Activated CD8-positive, alpha-beta memory T cell treated with anti-CD3 and anti-CD28 coated beads, Interleukin-2, amount 50 U/mL, for 4 hours (primary cell): ENCODE data around the gene CNTNAP5.

ENCODE experiments used
- DNase-seq: peaks from one replicate; pipeline ENCODE4 v3.0.0-alpha.2; 2020

The CNTNAP5 gene

DNA sequence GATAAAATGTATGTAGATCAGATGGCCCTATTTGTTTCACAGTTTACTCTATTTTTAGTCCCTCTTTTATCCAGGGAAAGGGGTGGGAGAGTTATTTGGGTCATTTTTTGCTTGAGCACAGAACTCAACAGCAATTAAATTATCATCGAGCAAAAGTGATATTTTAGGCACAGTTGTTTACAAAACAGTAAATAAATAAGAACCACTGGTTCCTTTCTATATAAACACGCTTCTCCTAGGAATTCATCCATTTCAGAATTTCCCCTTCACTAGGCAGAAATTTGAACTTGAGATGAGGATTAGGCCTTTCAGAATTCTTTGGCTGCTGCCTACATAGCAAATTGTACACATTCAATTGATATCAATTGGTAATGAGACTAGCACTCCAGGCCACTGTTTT lies 812.4 kb downstream of the CNTNAP5 start:
- no peak for DNase-seq

DNA sequence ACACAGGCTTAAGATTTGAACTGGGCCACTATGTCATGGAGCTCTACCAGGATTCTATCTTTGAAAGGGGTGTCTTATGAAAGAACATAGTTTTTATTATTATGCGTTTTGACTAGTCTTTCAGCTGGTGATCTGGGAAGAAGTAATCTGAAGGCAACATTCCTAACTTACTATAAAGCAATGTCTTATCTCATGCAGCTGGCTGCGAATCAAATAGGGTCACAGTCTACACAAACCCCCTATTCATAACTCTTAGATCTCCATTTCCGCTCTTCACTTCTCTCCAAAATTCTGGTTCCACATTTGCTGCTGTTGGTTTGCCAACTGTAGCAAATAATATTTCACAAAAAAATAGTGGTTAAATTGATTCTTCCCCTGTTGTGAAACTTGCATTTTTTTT lies 813.3 kb downstream of the CNTNAP5 start:
- DNase-seq = no peak

DNA sequence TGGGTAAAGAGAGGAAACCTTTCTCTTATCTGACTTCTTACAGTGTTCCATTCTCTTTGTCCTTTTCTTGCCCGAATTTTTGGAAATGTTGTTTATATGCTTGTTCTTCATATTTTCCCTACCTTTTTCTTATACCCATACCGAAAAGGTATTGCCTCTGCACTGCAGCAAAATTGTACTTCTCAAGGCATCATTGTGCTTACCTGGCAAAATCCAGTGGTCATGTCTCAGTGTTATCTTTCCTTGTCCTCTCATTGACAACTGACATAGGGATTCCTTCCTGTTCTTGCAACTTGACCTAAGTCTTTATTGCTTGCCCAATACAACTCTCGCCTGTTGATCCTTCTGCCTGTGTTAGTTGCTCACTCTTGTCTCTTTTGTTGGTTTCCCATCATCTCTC lies 842.2 kb downstream of the CNTNAP5 start:
- DNase-seq = no peak

DNA sequence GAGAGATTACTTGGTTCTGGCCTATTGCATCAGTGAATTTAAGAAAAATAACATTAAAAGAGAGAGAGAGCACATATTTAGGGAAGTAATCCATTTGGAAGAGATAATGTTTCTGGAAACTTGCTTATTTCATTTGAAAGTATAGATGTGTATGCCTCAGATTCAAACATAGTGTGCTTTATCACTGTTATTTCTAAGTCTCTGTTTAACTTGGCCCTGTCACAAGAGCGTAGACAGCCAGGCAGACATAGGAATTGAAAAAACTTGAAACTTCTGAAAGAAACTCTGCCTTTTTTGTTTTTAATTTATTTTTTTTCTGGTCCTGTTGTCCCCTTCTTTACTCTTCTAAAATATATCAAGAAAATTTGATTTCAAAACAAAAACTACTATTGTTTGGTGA lies 849.1 kb downstream of the CNTNAP5 start:
- DNase-seq = no peak

DNA sequence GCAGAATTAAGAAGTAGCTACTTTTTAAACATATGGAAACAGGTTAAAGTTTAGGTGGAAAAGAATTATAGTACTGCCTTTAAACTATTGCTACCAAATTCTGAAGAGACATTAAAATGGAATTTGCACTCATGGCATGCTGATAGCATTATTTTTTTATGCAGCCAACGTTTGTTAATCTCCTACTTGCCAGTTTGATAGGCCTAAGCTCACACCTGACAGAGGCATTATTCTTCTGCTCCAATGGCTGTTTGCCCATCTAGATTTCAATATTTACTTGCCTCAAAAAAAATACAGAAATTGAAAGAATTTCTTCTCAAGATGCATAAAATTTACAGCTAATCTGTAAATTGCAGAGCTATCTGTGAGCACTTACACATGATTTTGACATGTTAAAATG lies 849.6 kb downstream of the CNTNAP5 start:
- DNase-seq = no peak

DNA sequence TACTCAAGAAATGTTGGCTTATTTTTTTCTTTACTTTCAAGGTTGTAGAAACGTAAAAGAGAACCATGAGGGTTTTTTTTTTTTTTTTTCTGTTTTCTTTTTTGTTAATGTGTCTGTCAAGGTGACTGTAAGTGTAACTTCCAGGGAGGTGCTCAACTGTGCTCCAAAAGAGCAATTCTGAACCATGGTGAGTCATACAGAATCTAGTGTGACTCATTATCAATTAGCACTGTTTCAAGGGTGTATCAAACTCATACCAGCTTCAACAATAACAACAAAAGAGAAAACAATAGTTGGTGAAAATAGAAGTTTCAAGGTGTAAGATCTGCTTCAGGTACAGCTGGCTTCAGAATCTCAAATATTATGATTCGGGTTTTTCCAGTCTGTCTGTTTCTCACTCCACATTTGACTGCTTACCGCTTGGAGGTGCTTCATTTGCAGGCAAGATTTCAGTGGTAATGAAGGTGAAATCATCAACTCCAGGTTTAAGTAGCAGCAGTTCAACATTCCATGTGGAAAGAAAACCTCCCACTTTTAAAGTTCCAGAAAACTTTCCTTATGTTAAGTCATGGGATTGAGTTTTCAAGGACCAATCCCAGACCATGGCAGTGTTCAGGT lies 850.6 kb downstream of the CNTNAP5 start:
- DNase-seq = no peak

DNA sequence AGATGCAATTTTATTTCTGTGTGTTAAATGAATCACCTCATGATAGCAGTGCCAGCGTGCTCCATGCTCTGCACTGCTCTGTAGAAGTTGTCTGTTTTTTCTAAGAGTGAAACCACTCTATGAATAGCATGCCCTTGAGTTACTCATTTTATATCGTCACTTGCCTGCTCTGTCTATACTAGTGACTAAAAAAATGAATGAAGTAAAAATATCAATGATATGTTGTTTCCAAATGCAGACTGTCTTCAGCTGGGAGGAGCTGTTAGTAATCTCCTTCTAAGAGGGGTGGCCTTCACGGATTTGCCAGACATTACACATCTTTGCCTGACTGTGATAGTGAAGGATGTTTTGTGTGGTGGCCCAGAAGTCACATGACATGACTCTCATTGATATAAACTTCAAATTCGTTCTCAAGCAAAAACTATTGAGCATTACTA lies 852.1 kb downstream of the CNTNAP5 start:
- no peak for DNase-seq

DNA sequence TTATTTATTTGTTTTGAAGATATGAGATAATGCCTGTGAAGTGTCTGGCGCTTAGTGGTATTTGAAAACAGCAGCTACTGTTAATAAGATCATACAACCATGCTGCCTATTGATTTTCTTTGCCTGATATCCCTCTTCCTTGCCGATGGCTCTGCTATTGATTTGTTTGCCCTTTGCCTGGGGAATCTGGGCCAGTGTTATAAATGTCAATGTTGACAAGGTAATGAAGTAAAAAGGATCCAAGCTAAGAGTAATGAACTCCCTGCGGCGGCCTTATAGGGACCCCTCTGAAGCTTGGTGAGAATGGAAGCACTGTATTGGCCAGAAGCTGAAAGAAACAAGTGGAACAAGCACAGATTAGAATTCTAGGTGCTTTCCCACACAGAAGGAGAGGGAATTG lies 854.6 kb downstream of the CNTNAP5 start:
- no peak for DNase-seq

DNA sequence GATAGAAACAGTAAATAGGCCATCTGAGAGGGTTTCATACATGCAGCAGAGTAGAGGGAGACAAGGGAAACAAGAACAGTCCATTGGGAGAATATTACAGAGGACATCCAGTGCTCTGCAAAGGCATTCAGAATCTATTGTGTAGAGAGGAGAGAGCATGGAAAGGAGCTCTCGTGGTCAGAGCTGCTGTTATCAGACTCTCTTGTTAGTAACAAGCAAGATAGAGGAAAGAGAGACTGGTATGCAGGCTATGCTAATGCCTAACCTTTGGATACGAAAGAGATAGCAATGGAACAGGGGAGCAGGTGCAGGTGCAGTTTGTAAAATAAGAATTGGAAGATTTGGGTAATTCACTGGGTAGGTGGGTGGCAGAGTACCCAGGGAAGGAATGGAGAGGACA lies 855.9 kb downstream of the CNTNAP5 start:
- no peak for DNase-seq

DNA sequence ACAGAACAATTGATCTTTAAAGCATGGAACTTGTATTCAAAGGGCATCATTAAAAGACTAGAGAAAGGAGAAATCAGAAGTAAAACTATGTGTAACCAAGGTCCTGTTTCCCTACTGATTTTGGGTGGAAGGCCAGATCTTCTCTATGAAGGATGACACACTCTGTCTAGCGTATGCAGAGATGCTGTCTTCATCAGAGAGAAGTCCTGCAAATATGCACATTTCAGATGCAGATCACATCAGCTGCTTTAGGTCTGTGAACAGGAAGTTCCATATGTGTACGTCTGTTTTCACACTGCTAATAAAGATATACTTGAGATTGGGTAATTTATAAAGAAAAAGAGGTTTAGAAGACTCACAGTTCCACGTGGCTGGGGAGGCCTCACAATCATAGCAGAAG lies 857.3 kb downstream of the CNTNAP5 start:
- DNase-seq = no peak

DNA sequence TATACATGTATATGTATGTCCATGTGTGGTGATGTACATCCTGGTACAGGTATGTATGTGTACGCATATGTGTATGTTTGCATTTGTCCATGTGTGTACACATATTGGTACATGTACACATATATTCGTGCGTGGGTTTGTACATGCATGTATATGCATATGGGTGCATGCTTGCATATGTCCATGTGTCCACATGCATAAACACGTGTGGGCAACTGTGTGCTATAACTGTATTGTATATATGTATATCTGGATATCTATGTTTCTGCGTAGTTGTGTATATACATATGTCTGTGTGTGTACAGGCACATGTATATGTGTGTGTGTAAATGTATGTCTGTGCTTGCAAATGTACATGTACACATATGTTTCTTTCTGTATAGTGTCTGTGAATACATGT lies 858.5 kb downstream of the CNTNAP5 start:
- DNase-seq = no peak

DNA sequence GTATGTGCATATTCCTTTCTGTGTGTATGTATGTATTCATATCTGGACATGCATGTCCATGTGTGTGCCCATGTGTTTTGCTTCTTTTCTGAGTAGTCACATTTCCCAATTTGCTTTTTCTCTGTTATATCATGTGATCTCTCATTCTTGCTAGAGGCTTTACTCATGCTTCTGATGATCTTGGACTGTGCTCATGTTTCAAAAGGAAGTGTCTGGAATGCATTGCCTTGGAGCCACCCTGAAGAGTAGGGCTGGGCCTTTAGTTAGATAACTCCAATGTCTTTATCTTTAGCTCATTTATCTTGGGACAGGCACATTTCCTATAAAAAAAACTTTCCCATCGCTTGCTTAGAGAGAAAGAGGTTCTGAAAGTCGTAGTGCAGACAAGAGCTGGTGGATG lies 859.2 kb downstream of the CNTNAP5 start:
- no peak for DNase-seq

DNA sequence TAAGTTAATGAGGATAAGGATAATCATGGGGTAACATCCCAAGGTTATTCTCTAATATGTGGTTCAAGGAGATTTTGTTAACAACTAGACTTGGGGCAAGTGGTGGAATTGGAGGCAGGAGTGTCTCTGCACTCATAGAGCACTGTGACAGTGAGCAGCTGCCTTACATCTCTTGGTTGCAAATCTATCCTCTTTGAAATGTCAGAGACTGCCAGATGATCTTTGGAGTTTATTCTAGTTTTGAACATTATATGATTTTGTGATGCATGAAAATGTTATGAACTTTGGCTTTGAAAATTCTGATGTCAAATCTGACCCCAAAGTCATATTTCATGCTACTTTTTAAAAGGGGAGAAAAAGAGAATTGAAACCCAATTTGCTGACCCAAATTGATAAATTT lies 861.1 kb downstream of the CNTNAP5 start:
- DNase-seq = no peak

DNA sequence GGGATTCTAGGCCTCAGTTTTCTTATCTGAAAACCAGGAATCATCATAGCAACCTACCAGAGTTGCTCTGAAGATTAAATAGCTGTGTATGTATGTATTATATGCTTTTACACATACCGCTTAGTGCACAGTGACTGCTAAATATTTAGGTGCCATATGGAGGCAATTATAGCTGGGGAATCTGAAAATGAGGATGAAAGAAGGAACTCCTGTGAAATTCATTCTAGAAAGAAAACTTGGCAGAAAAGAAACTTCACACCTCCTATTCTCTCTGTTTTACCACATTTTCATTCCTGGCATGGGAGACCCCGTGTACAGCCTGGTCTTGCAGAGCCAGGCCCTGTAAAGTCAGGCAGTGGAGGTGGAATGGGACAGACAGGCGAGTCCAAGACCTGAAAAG lies 862.4 kb downstream of the CNTNAP5 start:
- DNase-seq = no peak

DNA sequence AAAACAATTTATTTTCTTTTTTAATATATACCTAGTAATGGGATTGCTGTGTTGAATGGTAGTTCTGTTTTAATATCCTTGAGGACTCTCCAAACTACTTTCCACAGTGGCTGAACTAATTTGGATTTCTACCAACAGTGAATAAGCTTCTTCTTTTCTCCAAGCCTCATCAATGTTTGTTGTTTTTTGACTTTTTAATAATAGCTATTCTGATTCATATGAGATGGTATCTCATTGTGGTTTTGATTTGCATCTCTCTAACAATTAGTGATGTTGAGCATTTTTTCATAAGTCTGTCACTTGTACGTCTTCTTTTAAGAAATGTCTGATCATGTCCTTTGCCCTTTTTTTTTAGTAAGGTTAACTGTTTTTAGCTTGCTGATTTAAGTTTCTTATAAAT lies 863.3 kb downstream of the CNTNAP5 start:
- DNase-seq = no peak

DNA sequence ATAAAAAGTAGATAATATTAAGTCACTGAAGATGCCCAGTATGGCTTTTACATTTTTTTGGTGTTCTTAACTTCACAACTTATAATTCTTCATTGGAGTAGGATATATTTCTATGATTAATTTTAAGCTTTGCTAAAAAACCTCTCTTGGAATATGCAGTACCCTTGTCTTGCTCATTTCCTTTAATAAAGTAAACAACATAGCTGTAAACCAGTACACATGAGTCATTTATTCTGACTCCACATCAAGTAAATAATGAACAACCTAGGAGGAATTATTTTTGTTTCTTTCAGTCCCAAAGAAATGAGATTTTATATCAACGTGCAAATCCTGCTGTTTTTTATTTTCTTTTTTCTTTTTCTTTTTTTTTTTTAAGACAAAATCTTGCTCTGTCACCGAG lies 869.1 kb downstream of the CNTNAP5 start:
- DNase-seq = no peak

DNA sequence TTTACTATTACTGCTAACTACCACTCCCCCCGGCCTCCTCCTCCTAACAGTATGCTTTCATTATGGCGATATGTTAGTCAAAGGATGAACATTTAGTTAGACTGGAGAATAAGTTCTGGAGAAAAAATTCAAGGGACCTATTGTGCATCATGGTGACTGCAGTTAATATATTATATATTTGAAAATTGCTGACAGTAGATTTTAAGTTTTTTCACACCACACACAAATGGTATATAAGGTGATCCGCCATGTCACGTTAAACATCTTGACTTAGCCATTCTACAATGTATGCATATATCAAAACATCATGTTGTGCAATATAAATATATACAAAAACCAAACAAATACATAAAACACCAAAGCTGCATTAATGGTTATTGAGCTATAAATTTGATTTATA lies 873.7 kb downstream of the CNTNAP5 start:
- DNase-seq = no peak

DNA sequence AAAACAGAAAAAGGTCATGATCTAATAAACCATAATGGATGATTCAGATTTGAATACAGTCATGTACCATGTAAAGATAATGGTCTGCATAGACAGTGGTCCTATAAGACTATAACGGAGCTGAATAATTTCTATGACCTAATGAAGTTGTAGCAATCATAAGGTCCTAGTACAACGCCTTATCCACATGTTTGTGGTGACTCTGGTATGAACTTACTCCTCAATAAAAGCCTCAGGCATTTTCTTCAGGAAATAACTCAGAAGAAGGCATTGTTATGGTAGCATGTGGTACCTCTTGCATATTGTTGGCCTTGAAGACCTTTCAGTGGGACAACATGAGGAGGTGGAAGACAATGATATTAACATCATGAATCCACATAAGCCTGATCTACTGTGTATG lies 883.3 kb downstream of the CNTNAP5 start:
- no peak for DNase-seq

DNA sequence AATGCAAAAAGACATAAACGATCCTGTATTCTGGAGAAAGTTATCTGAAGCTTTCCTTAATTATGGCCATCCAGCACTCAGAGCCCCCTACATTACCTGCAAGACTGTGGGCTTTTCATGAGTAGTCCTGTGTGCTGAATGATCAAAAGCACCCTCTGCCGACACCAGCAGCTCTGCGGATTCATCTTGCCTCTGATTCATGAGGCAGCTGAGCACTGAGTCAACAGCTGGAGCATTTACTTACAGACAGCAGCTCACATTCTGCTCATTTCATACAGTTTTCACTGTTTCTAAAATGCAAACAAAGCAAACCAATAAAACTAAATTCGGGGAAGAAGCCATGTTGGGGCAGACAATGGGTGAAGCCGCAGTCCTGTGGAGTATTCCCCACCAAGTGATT lies 886.5 kb downstream of the CNTNAP5 start:
- no peak for DNase-seq

DNA sequence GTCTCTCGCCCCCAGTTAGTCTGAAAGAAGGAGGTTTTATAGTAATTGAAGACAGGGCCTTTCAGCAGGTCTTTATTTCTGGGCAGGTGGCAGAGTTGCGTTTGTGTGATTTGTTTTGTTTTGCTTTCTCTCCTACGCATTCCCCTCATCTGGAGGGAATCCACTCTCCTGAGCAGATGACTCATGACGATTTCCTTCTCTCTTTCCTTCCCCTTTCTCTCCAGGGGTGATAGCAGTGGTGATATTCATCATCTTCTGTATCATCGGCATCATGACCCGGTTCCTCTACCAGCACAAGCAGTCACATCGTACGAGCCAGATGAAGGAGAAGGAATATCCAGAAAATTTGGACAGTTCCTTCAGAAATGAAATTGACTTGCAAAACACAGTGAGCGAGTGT lies 888.8 kb downstream of the CNTNAP5 start:
- DNase-seq = no peak

DNA sequence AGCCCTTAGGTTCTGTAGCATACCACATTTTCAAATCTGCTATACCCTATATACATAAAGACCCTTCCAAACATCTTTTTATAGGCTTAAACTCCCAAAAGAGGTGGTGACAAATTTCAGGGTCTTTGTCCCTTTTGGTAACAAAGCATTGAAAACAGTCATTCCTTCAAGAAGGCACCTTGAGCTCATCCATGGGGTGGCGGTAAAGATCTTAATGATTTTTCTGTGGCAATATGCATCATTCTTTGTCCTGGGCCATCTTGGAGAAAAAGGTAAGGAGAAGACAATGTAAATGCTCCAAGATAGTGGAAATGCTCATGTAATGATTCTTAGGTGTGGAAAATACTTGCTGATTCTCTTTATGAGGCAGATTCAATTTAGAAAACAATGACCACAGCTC lies 890.5 kb downstream of the CNTNAP5 start:
- DNase-seq = no peak

DNA sequence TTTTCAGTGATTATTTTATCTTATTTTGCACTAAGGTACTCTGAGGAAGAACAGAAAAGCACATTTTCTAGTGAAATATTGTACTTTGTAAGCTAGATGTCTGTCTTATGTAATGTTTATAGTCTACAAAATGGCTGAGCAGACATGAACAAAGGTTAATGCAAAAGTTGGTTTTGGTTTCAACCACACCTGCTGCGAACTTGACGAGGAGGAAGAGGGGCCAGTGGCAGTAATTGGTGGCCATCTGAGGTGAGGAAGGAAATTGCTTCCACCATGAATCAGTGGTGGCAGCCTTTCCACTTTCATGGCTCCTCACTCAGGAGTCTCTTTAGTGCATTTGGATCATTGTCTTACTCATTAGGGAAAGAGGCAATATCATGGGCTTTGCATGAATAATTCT lies 894.2 kb downstream of the CNTNAP5 start:
- no peak for DNase-seq

DNA sequence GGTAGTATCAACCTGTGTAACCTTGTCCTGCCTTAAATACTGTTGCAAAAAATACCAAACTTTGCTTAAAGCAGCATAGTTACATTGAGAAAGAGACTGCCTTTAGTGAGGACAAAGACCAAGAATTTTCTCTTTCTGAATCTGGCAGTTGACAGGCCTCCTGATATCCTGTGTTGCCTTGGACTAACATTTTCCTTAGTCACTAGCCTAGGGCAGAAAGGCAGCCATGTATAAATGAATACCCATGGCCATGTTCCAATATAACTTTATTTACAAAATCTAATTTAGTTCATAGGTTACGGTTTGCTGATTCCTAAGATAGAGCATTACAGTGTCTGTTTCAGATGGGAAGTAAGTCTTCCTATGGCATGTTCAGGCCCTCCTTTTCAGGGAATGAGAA lies 895.4 kb downstream of the CNTNAP5 start:
- no peak for DNase-seq

DNA sequence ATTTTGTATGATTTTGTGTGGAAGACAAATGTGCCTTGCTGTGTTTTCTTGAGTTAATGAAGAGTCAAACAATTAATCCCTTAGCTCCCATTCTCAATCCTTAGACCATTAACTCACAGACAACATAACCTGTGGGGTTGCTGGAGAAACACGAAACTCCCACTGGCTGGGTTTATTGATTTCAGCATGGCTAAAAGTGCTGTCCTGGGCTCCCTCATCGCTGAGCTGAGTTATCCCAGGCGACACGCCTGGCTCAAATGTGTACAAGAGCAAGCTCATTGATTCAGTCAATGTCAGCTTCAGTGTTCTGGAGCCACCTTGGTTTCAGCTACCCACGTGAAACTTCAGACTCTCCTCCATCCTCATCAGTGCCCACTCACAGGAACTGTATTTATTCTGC lies 896.1 kb downstream of the CNTNAP5 start:
- DNase-seq = no peak

DNA sequence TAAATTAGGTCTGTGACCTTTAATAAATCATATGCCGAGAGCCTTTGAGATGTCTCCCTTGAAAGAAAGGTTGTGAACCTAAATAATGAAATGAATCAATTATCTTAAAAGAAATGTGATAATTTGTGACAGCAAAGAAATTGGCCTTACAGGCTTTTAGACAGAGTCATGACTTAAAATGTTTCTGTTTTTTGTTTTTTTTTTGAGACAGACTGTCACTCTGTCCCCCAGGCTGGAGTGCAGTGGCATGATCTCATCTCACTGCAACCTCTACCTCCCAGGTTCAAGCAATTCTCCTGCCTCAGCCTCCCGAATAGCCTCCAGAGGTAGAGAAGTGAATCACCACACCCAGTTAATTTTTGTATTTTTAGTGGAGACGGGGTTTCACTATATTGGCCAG lies 898.0 kb downstream of the CNTNAP5 start:
- DNase-seq = no peak

DNA sequence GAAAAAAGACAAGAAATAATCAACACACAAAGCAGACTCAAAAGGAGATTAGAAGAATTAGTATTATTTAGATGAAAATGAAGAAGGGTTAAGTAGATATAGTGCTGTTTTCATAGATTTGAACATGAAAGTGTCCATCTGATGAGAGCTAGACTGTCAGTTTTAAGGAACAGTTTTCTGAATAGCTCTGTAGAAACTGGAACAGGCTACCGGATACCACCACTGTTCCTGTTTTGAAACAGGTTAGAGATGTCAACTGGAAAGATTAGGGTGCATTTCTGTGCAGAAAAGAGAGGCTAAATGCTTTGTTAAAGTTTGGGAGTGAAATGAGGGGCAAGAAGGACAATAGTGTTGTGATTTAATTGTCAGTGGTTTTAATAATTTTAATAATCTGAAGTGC lies 908.8 kb downstream of the CNTNAP5 start:
- no peak for DNase-seq
